ENCODE results near the gene FEV.

Gene FEV

GRCh38 chr2:218988650-218989049 is 3.7 kb upstream of the FEV start:
- TF ChIP-seq CTCF (IDR thresholded peaks at IDR 0.05; ENCODE audit: borderline replicate concordance, extremely low read depth, low read length, poor library complexity, severe bottlenecking): no peak
- no peak for TF ChIP-seq EZH2 (IDR thresholded peaks at IDR 0.05; ENCODE audit: borderline replicate concordance, low read depth, low read length, severe bottlenecking)
- H3K27me3 ChIP-seq (ENCODE audit: insufficient read depth, low read length, poor library complexity): peaks cover 64% of the 10 kb centered on the region
- ATAC-seq (ENCODE audit: insufficient read depth, low read depth): no peak
- H2AFZ ChIP-seq (ENCODE audit: low read depth, low read length): no peak overlapping the region
- no peak for DNase-seq
- H3K4me1 ChIP-seq (ENCODE audit: insufficient read depth, low read length): no peaks in the 10 kb centered on the region
- peaks cover 21% of the 10 kb centered on the region for H4K20me1 ChIP-seq (ENCODE audit: insufficient read depth, low read length)
- no peak overlapping the region for H3K27ac ChIP-seq (ENCODE audit: low read length)
- no peak overlapping the region for H3K4me3 ChIP-seq (ENCODE audit: low read depth in 1 of 2, low read length in 2 of 2)
- H3K4me2 ChIP-seq (ENCODE audit: insufficient read depth, low read length): no peak overlapping the region
- H3K79me2 ChIP-seq (ENCODE audit: insufficient read depth, low read length): no peaks in the 10 kb centered on the region
- no peak overlapping the region for H3K9ac ChIP-seq (ENCODE audit: low read depth, low read length)
- H3K36me3 ChIP-seq (ENCODE audit: insufficient read depth, low read length): no peaks in the 10 kb centered on the region
- H3K9me3 ChIP-seq (ENCODE audit: insufficient read depth, low read length, severe bottlenecking): no peaks in the 10 kb centered on the region

- Histone ChIP-seq H3K27me3 (ENCODE audit: insufficient read depth, low read length, poor library complexity) (peaks cover 69% of the 10 kb centered on the region), H3K79me2 (ENCODE audit: insufficient read depth, low read length) (no peaks in the 10 kb centered on the region), H3K9ac (ENCODE audit: low read depth, low read length) (no peak overlapping the region), H3K36me3 (ENCODE audit: insufficient read depth, low read length) (no peaks in the 10 kb centered on the region), H3K9me3 (ENCODE audit: insufficient read depth, low read length, severe bottlenecking) (no peaks in the 10 kb centered on the region), H2AFZ (ENCODE audit: low read depth, low read length) (no peak overlapping the region), H4K20me1 (ENCODE audit: insufficient read depth, low read length) (peaks cover 26% of the 10 kb centered on the region), H3K4me3 (ENCODE audit: low read depth in 1 of 2, low read length in 2 of 2) (no peak overlapping the region), H3K4me1 (ENCODE audit: insufficient read depth, low read length) (no peaks in the 10 kb centered on the region), H3K4me2 (ENCODE audit: insufficient read depth, low read length) (no peak overlapping the region), H3K27ac (ENCODE audit: low read length) (no peak overlapping the region)
- TF ChIP-seq EZH2 (IDR thresholded peaks at IDR 0.05; ENCODE audit: borderline replicate concordance, low read depth, low read length, severe bottlenecking) (no peak), CTCF (IDR thresholded peaks at IDR 0.05; ENCODE audit: borderline replicate concordance, extremely low read depth, low read length, poor library complexity, severe bottlenecking) (no peak)
- DNase-seq (no peak), ATAC-seq (ENCODE audit: insufficient read depth, low read depth) (no peak)
Observed at GRCh38 chr2:218988164-218988563, 3.2 kb upstream of the FEV start.

GRCh38 chr2:218986148-218986761 is 1.3 kb upstream of the FEV start:
- ATAC-seq (ENCODE audit: insufficient read depth, low read depth) (no peak), DNase-seq (no peak)
- H3K4me3 ChIP-seq (ENCODE audit: low read depth in 1 of 2, low read length in 2 of 2): no peak overlapping the region
- H3K9me3 ChIP-seq (ENCODE audit: insufficient read depth, low read length, severe bottlenecking): no peaks in the 10 kb centered on the region
- no peaks in the 10 kb centered on the region for H3K36me3 ChIP-seq (ENCODE audit: insufficient read depth, low read length)
- H3K4me1 ChIP-seq (ENCODE audit: insufficient read depth, low read length): no peaks in the 10 kb centered on the region
- H3K9ac ChIP-seq (ENCODE audit: low read depth, low read length): no peak overlapping the region
- no peak overlapping the region for H2AFZ ChIP-seq (ENCODE audit: low read depth, low read length)
- no peaks in the 10 kb centered on the region for H3K79me2 ChIP-seq (ENCODE audit: insufficient read depth, low read length)
- peaks cover 64% of the 10 kb centered on the region for H3K27me3 ChIP-seq (ENCODE audit: insufficient read depth, low read length, poor library complexity)
- H4K20me1 ChIP-seq (ENCODE audit: insufficient read depth, low read length): peaks cover 21% of the 10 kb centered on the region
- no peak overlapping the region for H3K27ac ChIP-seq (ENCODE audit: low read length)
- TF ChIP-seq CTCF (IDR thresholded peaks at IDR 0.05; ENCODE audit: borderline replicate concordance, extremely low read depth, low read length, poor library complexity, severe bottlenecking) (no peak), EZH2 (IDR thresholded peaks at IDR 0.05; ENCODE audit: borderline replicate concordance, low read depth, low read length, severe bottlenecking) (no peak)
- H3K4me2 ChIP-seq (ENCODE audit: insufficient read depth, low read length): no peak overlapping the region

Data from DND-41 (cell line).